GM23338 (cell line): Measurements from ENCODE around the gene AOPEP.

ENCODE experiments used
- CTCF ChIP-seq, 2 experiments: fragments of 200-600 bp in 1 of 2; sonication (generic) in 1 of 2; conservative IDR thresholded peaks; 2 replicates each; pipeline versions ENCODE4 v1.5.1 to v1.6.1; 2016 to 2017; ENCODE audit warnings: antibody characterized with exemption in 2 of 2, low read depth in 2 of 2, mild to moderate bottlenecking in 2 of 2, moderate library complexity in 1 of 2
- EZH2 ChIP-seq: fragments of 200-600 bp; sonication (generic); IDR thresholded peaks from one replicate; pipeline ENCODE4 v1.8.0; 2017; ENCODE audit warnings: antibody characterized with exemption, mild to moderate bottlenecking, low read depth; ENCODE audit not compliant: unreplicated experiment

- peak in 1 of 2 experiments; percentile 23; a peak in 2 of 4 replicates for TF ChIP-seq CTCF (conservative IDR thresholded peaks at IDR 0.05; ENCODE audit: low read depth in 2 of 2)
- no peak for TF ChIP-seq EZH2
Observed at GRCh38 chr9:94811074-94811473, 84.6 kb downstream of the AOPEP start.
